ENCODE data around the gene NDUFS3.

DNA sequence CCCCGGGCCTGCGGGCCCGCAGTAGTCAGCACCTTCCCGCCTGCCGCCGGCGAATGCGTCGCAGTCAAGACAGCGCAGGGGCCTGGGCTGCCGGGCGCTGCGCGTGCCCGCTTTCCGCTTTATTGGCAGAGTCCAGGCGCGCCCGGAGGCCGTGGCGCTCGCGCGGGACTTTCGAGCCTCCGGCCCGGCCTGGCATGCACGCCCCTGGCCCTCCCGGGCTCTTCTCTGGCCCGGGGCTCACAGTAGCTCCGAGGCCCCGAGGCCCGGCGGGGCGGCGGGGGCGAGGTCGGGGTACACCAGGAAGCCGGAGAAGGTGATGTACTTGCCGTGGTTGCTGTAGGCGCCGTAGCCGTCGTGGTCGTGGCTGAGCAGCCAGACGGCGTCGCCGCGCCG, 10.7 kb downstream of the NDUFS3 start:
- TF ChIP-seq POLR2AphosphoS5 (IDR thresholded peaks at IDR 0.05; ENCODE audit: low read depth), result no peak
- no peak for TF ChIP-seq EZH2phosphoT487 (IDR thresholded peaks at IDR 0.05; ENCODE audit: unreplicated experiment)
- TF ChIP-seq, protein P1, sequence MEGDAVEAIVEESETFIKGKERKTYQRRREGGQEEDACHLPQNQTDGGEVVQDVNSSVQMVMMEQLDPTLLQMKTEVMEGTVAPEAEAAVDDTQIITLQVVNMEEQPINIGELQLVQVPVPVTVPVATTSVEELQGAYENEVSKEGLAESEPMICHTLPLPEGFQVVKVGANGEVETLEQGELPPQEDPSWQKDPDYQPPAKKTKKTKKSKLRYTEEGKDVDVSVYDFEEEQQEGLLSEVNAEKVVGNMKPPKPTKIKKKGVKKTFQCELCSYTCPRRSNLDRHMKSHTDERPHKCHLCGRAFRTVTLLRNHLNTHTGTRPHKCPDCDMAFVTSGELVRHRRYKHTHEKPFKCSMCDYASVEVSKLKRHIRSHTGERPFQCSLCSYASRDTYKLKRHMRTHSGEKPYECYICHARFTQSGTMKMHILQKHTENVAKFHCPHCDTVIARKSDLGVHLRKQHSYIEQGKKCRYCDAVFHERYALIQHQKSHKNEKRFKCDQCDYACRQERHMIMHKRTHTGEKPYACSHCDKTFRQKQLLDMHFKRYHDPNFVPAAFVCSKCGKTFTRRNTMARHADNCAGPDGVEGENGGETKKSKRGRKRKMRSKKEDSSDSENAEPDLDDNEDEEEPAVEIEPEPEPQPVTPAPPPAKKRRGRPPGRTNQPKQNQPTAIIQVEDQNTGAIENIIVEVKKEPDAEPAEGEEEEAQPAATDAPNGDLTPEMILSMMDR (conservative IDR thresholded peaks at IDR 0.05; ENCODE audit: low read depth in 2 of 2), result no peak
- TF ChIP-seq EZH2 (IDR thresholded peaks at IDR 0.05; ENCODE audit: low read depth, unreplicated experiment), result no peak
- TF ChIP-seq CREB1 (CRISPR knock-in tag; IDR thresholded peaks at IDR 0.05; ENCODE audit: low read depth), result no peak
- TF ChIP-seq, protein P2, sequence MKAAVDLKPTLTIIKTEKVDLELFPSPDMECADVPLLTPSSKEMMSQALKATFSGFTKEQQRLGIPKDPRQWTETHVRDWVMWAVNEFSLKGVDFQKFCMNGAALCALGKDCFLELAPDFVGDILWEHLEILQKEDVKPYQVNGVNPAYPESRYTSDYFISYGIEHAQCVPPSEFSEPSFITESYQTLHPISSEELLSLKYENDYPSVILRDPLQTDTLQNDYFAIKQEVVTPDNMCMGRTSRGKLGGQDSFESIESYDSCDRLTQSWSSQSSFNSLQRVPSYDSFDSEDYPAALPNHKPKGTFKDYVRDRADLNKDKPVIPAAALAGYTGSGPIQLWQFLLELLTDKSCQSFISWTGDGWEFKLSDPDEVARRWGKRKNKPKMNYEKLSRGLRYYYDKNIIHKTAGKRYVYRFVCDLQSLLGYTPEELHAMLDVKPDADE (IDR thresholded peaks at IDR 0.05), result no peak
- no peak for TF ChIP-seq JUNB (IDR thresholded peaks at IDR 0.05; ENCODE audit: unreplicated experiment)
- TF ChIP-seq ZNF114 (CRISPR knock-in tag; IDR thresholded peaks at IDR 0.05), result no peak
- no peak for TF ChIP-seq STAT1 (IDR thresholded peaks at IDR 0.05; ENCODE audit: unreplicated experiment)
- TF ChIP-seq, protein P3, sequence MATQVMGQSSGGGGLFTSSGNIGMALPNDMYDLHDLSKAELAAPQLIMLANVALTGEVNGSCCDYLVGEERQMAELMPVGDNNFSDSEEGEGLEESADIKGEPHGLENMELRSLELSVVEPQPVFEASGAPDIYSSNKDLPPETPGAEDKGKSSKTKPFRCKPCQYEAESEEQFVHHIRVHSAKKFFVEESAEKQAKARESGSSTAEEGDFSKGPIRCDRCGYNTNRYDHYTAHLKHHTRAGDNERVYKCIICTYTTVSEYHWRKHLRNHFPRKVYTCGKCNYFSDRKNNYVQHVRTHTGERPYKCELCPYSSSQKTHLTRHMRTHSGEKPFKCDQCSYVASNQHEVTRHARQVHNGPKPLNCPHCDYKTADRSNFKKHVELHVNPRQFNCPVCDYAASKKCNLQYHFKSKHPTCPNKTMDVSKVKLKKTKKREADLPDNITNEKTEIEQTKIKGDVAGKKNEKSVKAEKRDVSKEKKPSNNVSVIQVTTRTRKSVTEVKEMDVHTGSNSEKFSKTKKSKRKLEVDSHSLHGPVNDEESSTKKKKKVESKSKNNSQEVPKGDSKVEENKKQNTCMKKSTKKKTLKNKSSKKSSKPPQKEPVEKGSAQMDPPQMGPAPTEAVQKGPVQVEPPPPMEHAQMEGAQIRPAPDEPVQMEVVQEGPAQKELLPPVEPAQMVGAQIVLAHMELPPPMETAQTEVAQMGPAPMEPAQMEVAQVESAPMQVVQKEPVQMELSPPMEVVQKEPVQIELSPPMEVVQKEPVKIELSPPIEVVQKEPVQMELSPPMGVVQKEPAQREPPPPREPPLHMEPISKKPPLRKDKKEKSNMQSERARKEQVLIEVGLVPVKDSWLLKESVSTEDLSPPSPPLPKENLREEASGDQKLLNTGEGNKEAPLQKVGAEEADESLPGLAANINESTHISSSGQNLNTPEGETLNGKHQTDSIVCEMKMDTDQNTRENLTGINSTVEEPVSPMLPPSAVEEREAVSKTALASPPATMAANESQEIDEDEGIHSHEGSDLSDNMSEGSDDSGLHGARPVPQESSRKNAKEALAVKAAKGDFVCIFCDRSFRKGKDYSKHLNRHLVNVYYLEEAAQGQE (IDR thresholded peaks at IDR 0.05; ENCODE audit: unreplicated experiment), result no peak

All from GM23338 (cell line).